HG03521 (cell line): Measurements from ENCODE around the gene DNASE1L1.

Source experiments
- ATAC-seq: cut with Tn5 transposase; IDR thresholded peaks from one replicate; pipeline ENCODE4 v1.9.1; 2021; ENCODE audit warnings: mild to moderate bottlenecking, moderate library complexity; ENCODE audit not compliant: unreplicated experiment

DNASE1L1 gene

DNA sequence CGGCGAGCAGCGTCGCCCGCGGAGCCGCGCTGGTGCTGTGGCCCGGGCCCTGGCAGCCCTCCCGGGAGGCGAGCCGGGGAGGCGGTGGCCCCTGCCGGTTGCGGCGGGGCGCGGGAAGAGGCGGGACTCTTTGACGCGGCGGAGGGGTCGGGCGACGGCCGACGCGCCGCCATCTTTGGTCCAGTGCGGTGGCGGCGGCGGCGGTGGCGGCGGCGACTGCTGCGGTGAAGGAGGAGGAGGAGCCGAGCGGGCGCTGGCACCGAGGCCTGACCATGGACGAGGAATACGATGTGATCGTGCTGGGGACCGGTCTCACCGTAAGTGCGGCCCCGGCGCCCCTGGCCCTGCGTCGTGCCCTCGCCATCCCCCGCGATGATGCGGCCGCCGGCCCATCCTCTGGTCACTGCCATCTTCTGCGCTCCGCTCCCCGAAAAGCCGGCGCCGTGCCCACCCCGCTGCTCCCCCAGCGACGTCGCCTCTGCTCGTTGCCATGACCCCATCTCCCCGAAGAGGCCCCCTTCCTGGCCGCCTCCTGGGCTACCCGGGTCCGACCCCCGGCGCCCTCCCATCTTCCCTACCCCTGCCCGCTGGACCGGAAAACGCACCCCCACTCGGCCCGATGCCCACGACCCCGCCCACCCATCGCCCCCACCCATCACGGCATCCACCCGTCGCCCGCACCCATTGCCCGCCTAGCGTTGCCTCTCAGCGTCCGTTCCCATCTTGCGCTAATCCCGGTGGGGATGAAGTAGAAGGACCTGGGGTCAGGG lies 28.1 kb upstream of the DNASE1L1 start, which contains the start of gene GDI1:
TSS of gene GDI1 (plus strand) at position 172 of the 770 bp plus-strand sequence. CDS start at position 273, 101 bp downstream.
- ATAC-seq = peak; percentile 46

DNA sequence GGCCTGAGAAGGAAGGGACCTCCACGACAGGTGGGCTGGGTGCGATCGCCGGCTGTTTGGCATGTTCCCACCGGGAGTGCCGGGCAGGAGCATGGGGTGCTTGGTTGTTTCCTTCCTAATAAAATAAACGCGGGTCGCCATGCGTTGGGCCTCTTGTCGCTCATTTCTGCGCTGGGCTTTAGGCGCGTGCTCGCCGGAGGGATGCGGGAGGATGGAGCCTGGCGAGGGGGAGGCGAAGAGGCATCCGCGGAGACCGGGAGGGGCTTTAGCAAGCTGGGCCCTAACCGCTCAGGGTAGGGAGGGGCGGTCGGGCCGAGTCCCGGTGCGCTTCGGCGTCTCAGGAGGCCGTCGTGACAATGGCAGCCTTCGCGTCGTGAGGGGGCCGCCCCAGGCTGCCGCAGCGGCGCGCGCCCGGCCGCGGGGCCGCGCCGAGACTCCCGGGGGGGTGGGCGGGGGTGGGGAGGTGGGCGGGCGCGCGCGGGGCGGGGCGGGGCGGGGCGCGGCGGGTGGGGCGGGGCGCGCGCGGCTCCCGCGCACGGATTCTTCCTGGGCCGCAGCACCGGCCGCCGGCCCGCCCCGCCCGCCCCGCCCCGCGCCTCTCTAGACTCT lies 27.4 kb upstream of the DNASE1L1 start:
- peak; percentile 41 for ATAC-seq

DNA sequence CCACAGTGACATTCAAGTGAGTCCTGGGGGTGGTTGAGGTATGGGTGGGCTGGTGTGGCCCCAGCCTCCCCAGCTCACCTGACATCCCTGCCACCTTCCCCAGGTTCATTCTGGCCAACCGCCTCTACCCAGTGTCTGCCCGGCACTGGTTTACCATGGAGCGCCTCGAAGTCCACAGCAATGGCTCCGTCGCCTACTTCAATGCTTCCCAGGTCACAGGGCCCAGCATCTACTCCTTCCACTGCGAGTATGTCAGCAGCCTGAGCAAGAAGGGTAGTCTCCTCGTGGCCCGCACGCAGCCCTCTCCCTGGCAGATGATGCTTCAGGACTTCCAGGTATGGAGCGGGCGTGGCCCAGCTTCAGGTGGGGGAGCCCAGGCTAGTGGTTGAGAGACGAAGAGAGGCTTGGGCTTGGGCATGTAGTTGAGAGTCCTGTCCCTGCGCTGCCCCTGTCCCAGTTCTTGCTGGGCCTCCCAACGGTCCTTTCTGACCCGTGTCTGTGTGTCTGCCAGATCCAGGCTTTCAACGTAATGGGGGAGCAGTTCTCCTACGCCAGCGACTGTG lies 26.2 kb upstream of the DNASE1L1 start:
- ATAC-seq = no peak

DNA sequence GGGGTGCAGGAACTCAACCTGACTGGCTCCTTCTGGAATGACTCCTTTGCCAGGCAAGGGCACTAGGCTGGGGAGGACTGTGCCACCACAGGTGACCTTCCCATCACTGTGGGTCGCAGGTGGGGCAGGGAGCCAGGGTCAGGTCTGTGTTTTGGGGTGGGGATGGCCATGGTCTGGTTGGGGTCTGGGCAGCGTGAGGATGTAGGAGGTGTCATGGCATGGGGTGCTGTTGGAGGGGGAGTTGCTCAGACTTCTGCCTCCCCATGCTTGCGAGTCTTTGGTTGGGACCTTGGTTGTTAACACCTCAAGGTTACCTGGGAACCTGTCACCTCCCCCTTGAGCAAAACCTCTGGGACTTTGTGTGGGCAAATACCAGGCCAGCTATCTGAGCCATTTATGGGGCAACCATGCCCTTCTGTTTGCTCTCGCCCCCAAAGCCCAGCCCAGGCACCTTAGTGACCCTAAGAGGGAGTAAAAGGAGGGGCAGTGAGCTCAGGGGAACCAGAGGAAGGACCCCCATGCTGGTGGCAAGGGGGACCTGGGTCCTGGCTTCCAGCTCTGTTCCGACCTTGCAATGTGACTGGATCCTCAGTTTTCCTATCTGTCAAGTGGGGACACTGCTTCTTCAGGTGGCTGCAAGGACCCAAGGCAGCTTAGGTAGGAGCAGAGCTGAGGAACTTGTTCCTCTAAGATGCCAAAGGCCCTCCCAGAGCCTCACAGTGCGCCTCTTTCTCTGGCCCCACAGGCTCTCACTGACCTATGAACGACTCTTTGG lies 25.5 kb upstream of the DNASE1L1 start:
- no peak for ATAC-seq

DNA sequence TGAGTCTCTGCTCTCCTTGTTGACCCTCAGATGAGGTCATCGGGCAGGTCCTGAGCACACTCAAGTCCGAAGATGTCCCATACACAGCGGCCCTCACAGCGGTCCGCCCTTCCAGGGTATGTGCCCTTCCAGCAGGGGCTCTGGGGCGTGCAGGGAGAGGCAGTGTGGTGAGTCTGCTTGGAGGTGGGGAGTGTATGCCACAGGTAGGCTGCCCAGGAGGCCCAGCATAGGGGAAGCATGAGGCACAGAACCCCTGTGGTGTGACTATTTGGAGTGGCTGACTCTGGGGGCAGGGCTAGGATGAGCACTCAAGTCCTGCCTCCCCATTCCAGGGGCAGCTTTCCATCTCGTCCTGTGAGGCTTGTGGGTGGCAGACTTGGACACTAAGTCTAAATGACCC lies 24.6 kb upstream of the DNASE1L1 start:
- ATAC-seq = no peak

DNA sequence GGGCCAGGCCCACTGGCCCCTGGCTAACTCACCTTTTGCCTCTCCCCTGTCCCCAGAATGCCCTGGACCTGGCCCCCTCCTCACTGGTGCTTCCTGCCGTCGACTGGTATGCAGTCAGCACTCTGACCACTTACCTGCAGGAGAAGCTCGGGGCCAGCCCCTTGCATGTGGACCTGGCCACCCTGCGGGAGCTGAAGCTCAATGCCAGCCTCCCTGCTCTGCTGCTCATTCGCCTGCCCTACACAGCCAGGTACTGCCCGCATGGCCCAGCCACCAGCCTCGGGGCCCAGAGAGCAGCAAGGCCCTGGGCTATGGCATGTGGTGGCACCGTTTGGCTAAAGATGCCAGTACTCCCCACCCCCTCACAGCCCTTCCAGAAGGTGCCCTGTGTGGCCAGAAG lies 23.2 kb upstream of the DNASE1L1 start:
- ATAC-seq = no peak

DNA sequence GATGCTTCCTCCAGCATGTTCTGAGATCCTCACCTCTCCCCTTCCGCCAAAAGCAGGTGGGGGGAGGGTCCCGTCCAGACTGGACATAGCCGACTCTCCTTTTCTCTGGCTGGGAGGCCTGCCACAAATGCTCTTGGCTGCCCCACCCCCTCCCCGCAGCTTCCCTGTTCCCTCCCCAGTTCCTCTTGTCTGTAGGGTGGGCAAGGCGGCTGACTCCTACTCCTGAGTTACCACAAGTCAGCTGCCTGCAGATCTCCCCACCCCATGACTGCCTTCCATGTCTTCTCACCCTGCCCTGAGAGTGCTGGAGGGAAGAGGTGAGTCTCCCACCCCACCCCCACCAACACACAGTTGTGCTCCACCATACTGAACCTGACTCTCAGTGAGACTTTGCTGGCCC lies 22.3 kb upstream of the DNASE1L1 start:
- ATAC-seq = no peak

DNA sequence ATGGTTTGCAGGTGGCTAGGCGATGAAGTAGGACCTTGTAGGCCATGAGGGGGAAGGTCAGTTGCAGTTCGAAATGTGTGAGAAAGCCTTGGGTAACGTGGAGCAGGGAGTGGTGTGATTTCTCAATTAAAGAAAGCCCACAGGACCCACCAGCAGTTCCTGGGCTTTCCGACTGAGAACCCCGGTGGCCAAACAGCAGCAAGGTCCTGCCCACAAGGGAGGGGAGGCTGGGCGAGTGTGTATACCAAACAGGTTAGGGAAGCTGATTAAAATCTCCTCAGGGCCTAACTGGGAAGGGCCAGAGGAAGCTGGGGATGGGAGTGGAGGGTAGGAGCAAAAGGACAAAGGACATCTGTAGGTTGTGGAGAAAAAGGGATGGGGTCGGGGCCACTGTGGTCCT lies 21.9 kb upstream of the DNASE1L1 start:
- ATAC-seq = no peak

DNA sequence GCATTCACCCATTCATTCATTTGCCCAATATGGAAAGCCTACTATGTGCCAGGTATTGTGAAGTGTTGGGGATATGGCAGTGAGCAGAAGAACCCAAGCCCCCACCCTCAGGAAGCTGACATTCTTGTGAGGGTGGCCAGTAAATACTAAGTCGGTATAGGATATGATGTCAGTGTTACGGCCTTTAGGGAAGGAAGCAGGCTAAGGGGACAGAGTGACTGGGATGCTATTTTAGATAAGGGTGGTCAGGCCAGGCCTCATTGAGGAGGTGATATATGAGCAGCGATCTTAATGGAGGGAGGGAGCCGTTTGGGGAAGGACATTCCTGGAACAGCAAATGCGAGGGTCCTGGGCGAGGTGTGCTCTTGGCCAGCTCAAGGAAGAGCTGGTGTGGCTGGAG lies 21.4 kb upstream of the DNASE1L1 start:
- ATAC-seq = no peak

DNA sequence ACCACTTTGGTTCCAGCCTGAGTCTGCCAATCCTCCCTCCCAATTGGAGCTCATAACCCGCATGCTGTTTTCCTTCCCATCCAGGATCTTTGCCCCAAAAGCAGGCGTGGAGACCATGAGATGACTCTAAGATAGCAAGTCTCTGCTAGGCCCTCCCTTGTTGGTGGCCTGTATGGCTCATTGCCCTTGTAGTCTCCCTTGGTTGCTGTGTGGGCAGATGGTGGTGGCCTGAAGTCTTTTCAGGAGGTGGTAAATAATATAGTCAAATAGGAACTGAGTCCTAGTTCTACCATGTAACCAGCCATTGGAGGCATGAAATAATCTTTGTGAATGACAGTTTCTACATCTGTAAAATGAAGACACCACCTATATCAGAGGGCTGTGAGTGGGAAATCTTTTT lies 20.7 kb upstream of the DNASE1L1 start:
- ATAC-seq = no peak

DNA sequence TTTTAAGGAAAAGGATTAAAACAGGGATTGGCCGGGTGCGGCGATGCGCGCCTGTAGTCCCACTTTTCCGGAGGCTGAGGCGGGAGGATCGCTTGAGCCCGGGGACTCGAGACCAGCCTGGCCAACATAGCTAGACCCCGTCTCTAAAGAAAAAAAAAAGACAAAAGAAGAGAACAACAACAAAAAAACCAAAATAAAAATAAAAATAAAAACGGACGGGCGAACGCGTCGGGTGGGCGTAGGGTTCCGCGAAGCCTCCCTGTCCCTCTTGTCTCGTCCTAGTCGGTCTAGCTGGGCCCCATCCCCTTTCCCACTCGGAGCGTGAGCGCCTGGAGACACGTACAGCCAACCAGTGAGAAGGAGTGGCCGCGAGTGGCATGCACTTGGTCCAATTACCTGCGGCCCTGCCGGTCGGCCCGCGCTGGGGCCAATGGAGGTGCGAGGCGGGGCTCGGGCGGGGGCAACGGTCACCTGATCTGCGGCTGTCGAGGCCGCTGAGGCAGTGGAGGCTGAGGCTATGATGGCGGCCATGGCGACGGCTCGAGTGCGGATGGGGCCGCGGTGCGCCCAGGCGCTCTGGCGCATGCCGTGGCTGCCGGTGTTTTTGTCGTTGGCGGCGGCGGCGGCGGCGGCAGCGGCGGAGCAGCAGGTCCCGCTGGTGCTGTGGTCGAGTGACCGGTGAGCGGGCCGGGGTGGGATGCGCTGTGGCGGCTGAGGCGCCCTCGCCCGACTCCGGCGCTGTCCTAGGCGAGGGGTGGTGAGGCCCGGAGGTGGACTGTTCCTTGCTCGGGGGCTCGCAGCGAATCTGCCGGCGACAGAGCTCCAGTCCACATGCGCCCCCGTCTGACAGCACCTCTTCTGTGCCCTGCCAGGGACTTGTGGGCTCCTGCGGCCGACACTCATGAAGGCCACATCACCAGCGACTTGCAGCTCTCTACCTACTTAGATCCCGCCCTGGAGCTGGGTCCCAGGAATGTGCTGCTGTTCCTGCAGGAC lies 19.4 kb upstream of the DNASE1L1 start, which contains the start of gene ATP6AP1:
TSS of gene ATP6AP1 (plus strand) at position 502 of the 996 bp plus-strand sequence. CDS start at position 518, 16 bp downstream.
- ATAC-seq = peak; percentile 99

DNA sequence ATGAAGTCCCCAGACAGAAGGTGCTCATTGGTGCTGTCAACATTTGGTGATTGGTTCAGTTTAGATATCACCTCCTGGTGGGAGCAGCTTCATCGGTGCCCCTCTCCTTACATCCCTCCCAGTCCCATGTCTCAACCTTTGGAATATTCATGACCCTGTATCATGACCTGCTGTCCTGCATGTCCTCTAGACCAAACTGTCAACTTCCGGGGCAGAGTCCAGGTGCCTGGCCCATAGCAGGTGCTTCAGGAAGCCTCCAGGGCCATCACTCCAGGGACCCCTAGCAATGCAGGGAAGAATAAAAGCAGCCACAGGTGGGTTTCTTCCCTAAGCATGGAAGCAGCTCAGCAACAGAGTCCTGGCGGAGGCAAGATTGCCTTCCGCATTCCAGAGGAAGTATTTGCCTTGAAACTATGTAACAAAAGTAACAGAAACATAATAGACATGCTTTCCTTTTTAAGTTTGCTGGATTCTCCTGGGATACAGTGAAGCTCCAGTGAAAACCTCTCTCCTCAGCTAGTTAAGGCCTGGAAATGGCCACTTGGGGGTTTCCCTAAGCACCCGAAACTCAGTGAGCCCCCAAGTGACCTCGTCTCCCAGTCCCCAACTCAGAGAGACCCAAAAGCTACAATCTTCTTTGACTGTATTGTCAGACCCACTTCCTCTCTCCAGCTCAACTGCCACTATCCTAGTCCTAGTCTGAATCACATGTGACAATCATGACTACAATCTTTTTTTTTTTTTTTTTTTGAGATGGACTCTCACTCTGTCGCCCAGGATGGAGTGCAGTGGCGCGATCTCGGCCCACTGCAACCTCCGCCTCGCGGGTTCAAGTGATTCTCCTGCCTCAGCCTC lies 18.1 kb upstream of the DNASE1L1 start:
- ATAC-seq = no peak

DNA sequence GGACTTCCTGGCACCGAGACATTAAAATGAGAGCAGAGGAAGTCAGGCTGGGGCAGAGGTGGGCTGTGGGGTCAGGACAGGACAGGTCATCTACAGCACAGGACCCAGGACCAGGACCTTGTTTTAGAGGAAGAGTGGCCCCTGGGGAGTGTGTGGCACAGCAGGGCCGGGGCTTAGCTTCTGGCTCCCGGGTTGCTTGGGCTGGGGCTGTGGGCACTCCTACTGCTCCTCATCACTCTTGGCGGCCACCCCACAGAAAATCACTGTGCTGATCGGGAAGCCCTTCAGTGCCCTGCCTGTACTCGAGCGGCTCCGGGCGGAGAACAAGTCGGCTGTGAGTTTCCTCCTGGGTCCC lies 11.3 kb upstream of the DNASE1L1 start:
- no peak for ATAC-seq

DNA sequence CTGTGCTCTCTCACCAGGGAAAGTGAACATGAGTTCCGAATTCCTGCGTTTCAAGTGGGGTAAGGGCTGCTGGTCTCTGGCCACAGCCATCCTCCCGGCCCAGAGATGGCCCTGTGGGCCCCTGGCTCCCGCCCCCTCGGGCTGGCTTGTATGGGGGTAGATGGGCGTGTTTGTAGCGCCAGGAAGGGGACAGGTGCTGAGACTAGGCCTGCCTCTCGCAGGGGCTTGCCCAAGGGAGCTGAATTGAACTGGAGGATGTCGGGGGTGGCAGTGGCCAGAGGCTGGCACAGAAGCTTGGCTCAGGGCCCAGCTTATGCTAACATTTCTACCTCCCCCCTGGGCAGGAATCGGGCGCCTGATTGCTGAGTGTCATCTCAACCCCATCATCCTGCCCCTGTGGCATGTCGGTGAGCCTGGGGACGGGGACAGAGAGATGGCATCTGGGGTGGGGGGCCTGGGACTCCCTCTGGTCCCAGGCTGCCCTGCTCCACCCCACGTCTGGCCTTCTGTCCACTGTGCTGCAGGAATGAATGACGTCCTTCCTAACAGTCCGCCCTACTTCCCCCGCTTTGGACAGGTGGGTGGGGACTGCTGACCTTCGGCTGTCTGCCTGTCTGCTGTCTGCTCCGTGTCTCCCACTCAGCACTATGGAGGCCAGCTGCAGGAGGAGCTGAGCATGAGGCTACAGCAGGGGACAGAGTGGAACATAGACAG lies 10.8 kb upstream of the DNASE1L1 start:
- ATAC-seq = no peak

DNA sequence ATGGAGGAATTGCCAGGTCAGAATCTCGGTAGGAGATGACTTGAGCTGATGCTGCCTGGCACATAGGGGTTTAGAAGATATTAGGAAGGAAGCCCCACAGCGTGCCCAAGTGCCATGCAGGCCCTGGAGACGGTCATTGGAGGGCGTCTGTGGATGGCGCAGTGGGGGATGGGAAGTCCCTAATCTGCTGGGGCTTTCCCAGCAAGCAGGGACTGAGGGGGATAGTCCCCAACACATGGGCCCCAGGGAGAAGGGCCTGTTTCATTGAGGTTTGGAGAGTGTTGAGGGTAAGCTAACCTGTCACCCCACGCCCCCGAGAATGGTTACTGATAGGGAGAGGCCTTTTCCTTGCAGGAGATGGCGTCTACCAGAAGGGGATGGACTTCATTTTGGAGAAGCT lies 10.1 kb upstream of the DNASE1L1 start:
- ATAC-seq = no peak

DNA sequence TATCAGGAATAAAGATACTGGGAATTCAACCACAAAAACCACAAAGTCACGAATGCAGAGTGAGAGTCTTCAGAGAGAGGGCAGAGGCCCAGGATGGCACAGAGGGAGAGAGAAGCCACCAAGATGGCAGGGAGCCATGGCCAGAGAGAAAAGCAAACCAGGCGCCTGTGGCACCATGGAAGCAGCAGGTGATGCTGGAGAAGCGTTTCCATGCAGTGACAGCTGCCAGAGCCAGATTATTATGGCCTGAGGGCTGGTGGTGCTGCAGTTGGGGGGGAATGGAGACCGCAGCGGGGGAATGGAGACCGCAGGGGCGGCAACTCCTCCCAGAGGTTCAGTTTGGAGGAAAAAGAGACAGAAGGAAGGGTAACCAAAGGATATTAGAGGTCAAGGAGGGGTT lies 8.1 kb upstream of the DNASE1L1 start:
- ATAC-seq = no peak

DNA sequence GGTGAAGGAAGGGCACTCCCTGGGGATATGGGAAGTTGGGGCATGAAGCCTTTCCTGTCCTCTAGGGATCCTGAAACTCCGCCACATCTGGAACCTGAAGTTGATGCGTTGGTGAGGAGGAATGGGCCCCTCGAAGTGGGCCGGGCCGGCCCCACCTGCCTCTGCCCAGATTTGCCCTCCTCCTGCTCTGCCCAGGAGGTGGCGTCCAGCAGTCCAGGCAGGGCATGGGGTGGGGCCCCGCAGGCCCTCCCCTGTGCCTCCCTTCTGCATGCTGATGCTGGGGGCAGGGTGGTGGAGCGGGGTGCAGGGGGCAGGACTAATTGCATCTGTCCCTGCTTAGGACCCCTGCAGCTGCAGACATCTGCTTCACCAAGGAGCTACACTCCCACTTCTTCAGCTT lies 4.1 kb upstream of the DNASE1L1 start:
- no peak for ATAC-seq

DNA sequence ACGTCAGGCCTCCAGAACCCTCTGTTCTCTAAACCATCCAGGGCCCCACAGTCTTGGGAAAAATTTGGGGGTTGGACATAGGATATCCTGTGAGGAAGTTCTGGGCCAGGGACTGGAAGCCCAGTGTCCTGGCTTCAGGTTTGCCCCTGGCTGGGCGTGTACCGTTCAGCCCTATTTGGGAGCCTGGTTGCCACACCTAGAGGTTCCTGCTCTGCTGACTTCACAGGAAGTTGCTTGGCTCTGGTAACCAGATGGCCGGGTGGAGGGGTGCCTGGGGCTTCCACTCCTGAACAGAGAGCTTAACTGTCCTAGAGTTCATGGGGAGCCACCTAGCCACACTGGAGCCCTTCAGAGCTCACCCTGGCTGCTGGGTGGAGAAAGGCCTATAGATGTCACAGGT lies 3.4 kb upstream of the DNASE1L1 start:
- no peak for ATAC-seq

DNA sequence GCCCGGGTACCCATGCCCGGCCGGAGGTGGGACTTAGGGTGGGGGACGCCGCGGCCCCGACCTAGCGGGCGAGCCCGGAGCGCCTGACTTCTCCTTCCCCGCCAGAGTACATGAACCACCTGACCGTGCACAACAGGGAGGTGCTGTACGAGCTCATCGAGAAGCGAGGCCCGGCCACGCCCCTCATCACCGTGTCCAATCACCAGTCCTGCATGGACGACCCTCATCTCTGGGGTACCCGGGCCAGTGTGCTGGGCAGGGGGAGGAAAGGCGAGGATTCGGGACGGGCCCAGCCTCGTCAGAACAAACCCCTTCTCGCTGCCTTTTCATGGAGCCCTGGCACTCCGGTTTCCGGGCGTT lies 2.9 kb upstream of the DNASE1L1 start:
- ATAC-seq = peak; percentile 51
